Mucosa of descending colon (tissue), 3 donors: ENCODE results near the gene FANCC. TPM values are rescaled to one million over a fixed set of nuclear protein-coding genes. Genes with fewer than 3 reads are reported as not detected.
"Not testable (repeated sequence)": the region's sequence is repeated elsewhere in the genome, so short reads cannot be mapped to it uniquely, and the experiment has no call there.

Experiments
- ATAC-seq: fragments of 200-7000 bp; cut with Tn5 transposase; one replicate; pipeline ENCODE4 v1.9.1; 2020; ENCODE audit warnings: mild to moderate bottlenecking, moderate library complexity
- DNase-seq, 3 donors: peaks; one replicate each; pipeline ENCODE4 v3.0.0-alpha.2; 2020
- H3K36me3 ChIP-seq: fragments of 200-600 bp; one replicate; pipeline ENCODE4 v1.8.0; 2021; ENCODE audit warnings: low read depth, mild to moderate bottlenecking
- H3K4me1 ChIP-seq: fragments of 200-600 bp; one replicate; pipeline ENCODE4 v1.8.0; 2021; ENCODE audit warnings: low read depth, mild to moderate bottlenecking
- H3K4me3 ChIP-seq: fragments of 200-600 bp; one replicate; pipeline ENCODE4 v1.8.0; 2021; ENCODE audit warnings: mild to moderate bottlenecking
- H3K9me3 ChIP-seq: fragments of 200-600 bp; one replicate; pipeline ENCODE4 v1.8.0; 2021; ENCODE audit warnings: mild to moderate bottlenecking
- CTCF ChIP-seq: fragments of 200-600 bp; IDR thresholded peaks from one replicate; pipeline ENCODE4 v1.8.0; 2022; ENCODE audit warnings: antibody characterized with exemption, mild to moderate bottlenecking
- intact Hi-C, 2 donors: fragments of 100-400 bp; cut with DNase I in 1 of 2; cut with micrococcal nuclease in 1 of 2; formaldehyde crosslinking; loops; one replicate each; pipeline versions ENCODE4 v1.11.0 to v1.11.1; 2022; cut with DNase I, micrococcal nuclease
- total RNA-seq, 3 donors: library from RNA; stranded (reverse); fragmentation: NEBNext Ultra II Directional in 2 of 3; extraction: Animal tissue kit (Norgen Biotek cat#: 25700) in 2 of 3; gene quantifications; one replicate each; pipeline versions ENCODE4 v1.2.1 to v1.2.4, GENCODE V29; 2021 to 2023
- donor health status: DM: no; HTN: no; CAD: no; lungs with moderate emphysema.
- donor health status: DM: no; HTN: no; CAD: no.
- donor health status: DM: no; HTN: yes; CAD: no.

The FANCC gene
- total RNA-seq, 3 donors from 2014 or later = 10.7 to 18.0 (median 14.2) TPM

GRCh38 chr9:95338243-95338642 lies 20.7 kb upstream of the FANCC start:
- no peak overlapping the region for H3K4me3 ChIP-seq
- ATAC-seq (no peak), DNase-seq (no peak)
- H3K4me1 ChIP-seq = no peaks in the 10 kb centered on the region
- H3K9me3 ChIP-seq = no peaks in the 10 kb centered on the region
- intact Hi-C loops = no loop called here
- TF ChIP-seq CTCF = no peak
- H3K36me3 ChIP-seq = no peaks in the 10 kb centered on the region

- Histone ChIP-seq H3K9me3 (no peaks in the 10 kb centered on the region), H3K36me3 (no peaks in the 10 kb centered on the region), H3K4me3 (no peak overlapping the region), H3K4me1 (no peaks in the 10 kb centered on the region)
- TF ChIP-seq CTCF = peak; percentile 45
- intact Hi-C loops = no loop called here
- ATAC-seq (peak; percentile 42), DNase-seq (peak in 1 of 3 donors; percentile 45)
Measured at GRCh38 chr9:95336281-95336680, 18.8 kb upstream of the FANCC start.

GRCh38 chr9:95333426-95333825 lies 15.9 kb upstream of the FANCC start:
- no peak for DNase-seq

GRCh38 chr9:95332860-95333259 lies 15.4 kb upstream of the FANCC start:
- H3K9me3 ChIP-seq = no peaks in the 10 kb centered on the region
- ATAC-seq = no peak
- H3K4me3 ChIP-seq = no peak overlapping the region
- no peaks in the 10 kb centered on the region for H3K4me1 ChIP-seq
- DNase-seq = no peak
- H3K36me3 ChIP-seq = no peaks in the 10 kb centered on the region
- TF ChIP-seq CTCF = no peak
- intact Hi-C loops = no loop called here

More at GRCh38 chr9:95333426-95333825, 15.9 kb upstream of the FANCC start:
- no peaks in the 10 kb centered on the region for H3K36me3 ChIP-seq
- no peak overlapping the region for H3K4me3 ChIP-seq
- H3K4me1 ChIP-seq = no peaks in the 10 kb centered on the region
- ATAC-seq = no peak
- no peaks in the 10 kb centered on the region for H3K9me3 ChIP-seq
- intact Hi-C loops = no loop called here
- TF ChIP-seq CTCF = no peak

GRCh38 chr9:95330720-95331404 lies 13.4 kb upstream of the FANCC start:
- Histone ChIP-seq H3K36me3 (no peaks in the 10 kb centered on the region), H3K4me3 (no peak overlapping the region), H3K4me1 (no peaks in the 10 kb centered on the region), H3K9me3 (peaks cover 12% of the 10 kb centered on the region)
- DNase-seq (no peak), ATAC-seq (no peak)
- intact Hi-C loops = no loop called here
- TF ChIP-seq CTCF = no peak

- intact Hi-C loops, H3K36me3 ChIP-seq, ATAC-seq, H3K4me3 ChIP-seq, DNase-seq, H3K4me1 ChIP-seq: not testable (repeated sequence)
- peaks cover 15% of the 10 kb centered on the region for H3K9me3 ChIP-seq
Measured at GRCh38 chr9:95329061-95329460, 11.6 kb upstream of the FANCC start.
